ENCODE data around the gene RNF208.

Gene RNF208

GRCh38 chr9:137231372-137232039, 9.5 kb upstream of the RNF208 start:
- H3K4me1 ChIP-seq (ENCODE audit: insufficient read depth, low read length) = peaks cover 2% of the 10 kb centered on the region
- no peak overlapping the region for H3K4me3 ChIP-seq (ENCODE audit: low read length)

GRCh38 chr9:137230705-137231371, 8.8 kb upstream of the RNF208 start, which contains the start of gene SLC34A3:
Gene SLC34A3 (plus strand): TSS chr9:137230901. CDS start chr9:137231703, 802 bp downstream.
- Histone ChIP-seq H3K4me1 (ENCODE audit: insufficient read depth, low read length) (peaks cover 6% of the 10 kb centered on the region), H3K27me3 (ENCODE audit: insufficient read depth, low read length) (peaks cover 3% of the 10 kb centered on the region), H3K4me3 (ENCODE audit: low read length) (no peak within 1 kb of the TSS), H2AFZ (ENCODE audit: low read depth, low read length) (no peak within 1 kb of the TSS), H3K9me3 (ENCODE audit: low read length) (no peaks in the 10 kb centered on the region), H3K36me3 (ENCODE audit: insufficient read depth, low read length) (no peaks in the 10 kb centered on the region)

More at GRCh38 chr9:137231372-137232039, 9.5 kb upstream of the RNF208 start:
- no peak overlapping the region for H2AFZ ChIP-seq (ENCODE audit: low read depth, low read length)
- no peaks in the 10 kb centered on the region for H3K9me3 ChIP-seq (ENCODE audit: low read length)
- H3K36me3 ChIP-seq (ENCODE audit: insufficient read depth, low read length) = no peaks in the 10 kb centered on the region
- H3K27me3 ChIP-seq (ENCODE audit: insufficient read depth, low read length) = peaks cover 3% of the 10 kb centered on the region

- Histone ChIP-seq H3K4me3 (ENCODE audit: low read length) (no peak overlapping the region), H2AFZ (ENCODE audit: low read depth, low read length) (no peak overlapping the region), H3K36me3 (ENCODE audit: insufficient read depth, low read length) (no peaks in the 10 kb centered on the region), H3K27me3 (ENCODE audit: insufficient read depth, low read length) (peaks cover 3% of the 10 kb centered on the region), H3K9me3 (ENCODE audit: low read length) (no peaks in the 10 kb centered on the region), H3K4me1 (ENCODE audit: insufficient read depth, low read length) (peaks cover 6% of the 10 kb centered on the region)
Observed at GRCh38 chr9:137229903-137230704, 8.1 kb upstream of the RNF208 start.

GRCh38 chr9:137228968-137229896, 7.2 kb upstream of the RNF208 start:
- Histone ChIP-seq H3K36me3 (ENCODE audit: insufficient read depth, low read length) (no peaks in the 10 kb centered on the region), H3K4me1 (ENCODE audit: insufficient read depth, low read length) (peaks cover 5% of the 10 kb centered on the region), H3K27me3 (ENCODE audit: insufficient read depth, low read length) (peaks cover 3% of the 10 kb centered on the region), H3K9me3 (ENCODE audit: low read length) (no peaks in the 10 kb centered on the region), H3K4me3 (ENCODE audit: low read length) (no peak overlapping the region), H2AFZ (ENCODE audit: low read depth, low read length) (no peak overlapping the region)

GRCh38 chr9:137228506-137228967, 6.5 kb upstream of the RNF208 start:
- Histone ChIP-seq H2AFZ (ENCODE audit: low read depth, low read length) (no peak overlapping the region), H3K27me3 (ENCODE audit: insufficient read depth, low read length) (peaks cover 3% of the 10 kb centered on the region), H3K4me1 (ENCODE audit: insufficient read depth, low read length) (peaks cover 8% of the 10 kb centered on the region), H3K9me3 (ENCODE audit: low read length) (no peaks in the 10 kb centered on the region), H3K36me3 (ENCODE audit: insufficient read depth, low read length) (no peaks in the 10 kb centered on the region), H3K4me3 (ENCODE audit: low read length) (no peak overlapping the region)

- peaks cover 9% of the 10 kb centered on the region for H3K4me1 ChIP-seq (ENCODE audit: insufficient read depth, low read length)
- H3K27me3 ChIP-seq (ENCODE audit: insufficient read depth, low read length) = peaks cover 3% of the 10 kb centered on the region
- H3K9me3 ChIP-seq (ENCODE audit: low read length) = no peaks in the 10 kb centered on the region
- H3K36me3 ChIP-seq (ENCODE audit: insufficient read depth, low read length) = no peaks in the 10 kb centered on the region
- H2AFZ ChIP-seq (ENCODE audit: low read depth, low read length) = no peak overlapping the region
- no peak overlapping the region for H3K4me3 ChIP-seq (ENCODE audit: low read length)
Observed at GRCh38 chr9:137227853-137228505, 5.9 kb upstream of the RNF208 start.

GRCh38 chr9:137227054-137227852, 5.2 kb upstream of the RNF208 start, which contains the start of gene RNF224:
Gene RNF224 (plus strand): TSS chr9:137227502. CDS start chr9:137228336, 834 bp downstream.
- Histone ChIP-seq H3K4me1 (ENCODE audit: insufficient read depth, low read length) (peaks cover 15% of the 10 kb centered on the region), H3K27me3 (ENCODE audit: insufficient read depth, low read length) (peaks cover 3% of the 10 kb centered on the region), H3K4me3 (ENCODE audit: low read length) (no peak within 1 kb of the TSS)

GRCh38 chr9:137226338-137227053, 4.5 kb upstream of the RNF208 start:
- Histone ChIP-seq H3K27me3 (ENCODE audit: insufficient read depth, low read length) (peaks cover 3% of the 10 kb centered on the region), H3K9me3 (ENCODE audit: low read length) (no peaks in the 10 kb centered on the region), H2AFZ (ENCODE audit: low read depth, low read length) (no peak overlapping the region), H3K4me3 (ENCODE audit: low read length) (no peak overlapping the region), H3K4me1 (ENCODE audit: insufficient read depth, low read length) (peaks cover 15% of the 10 kb centered on the region), H3K36me3 (ENCODE audit: insufficient read depth, low read length) (no peaks in the 10 kb centered on the region)

More at GRCh38 chr9:137227054-137227852, 5.2 kb upstream of the RNF208 start, which contains the start of gene RNF224:
- Histone ChIP-seq H3K36me3 (ENCODE audit: insufficient read depth, low read length) (no peaks in the 10 kb centered on the region), H2AFZ (ENCODE audit: low read depth, low read length) (no peak within 1 kb of the TSS), H3K9me3 (ENCODE audit: low read length) (no peaks in the 10 kb centered on the region)

- Histone ChIP-seq H3K4me1 (ENCODE audit: insufficient read depth, low read length) (peaks cover 15% of the 10 kb centered on the region), H3K36me3 (ENCODE audit: insufficient read depth, low read length) (no peaks in the 10 kb centered on the region), H3K9me3 (ENCODE audit: low read length) (no peaks in the 10 kb centered on the region), H2AFZ (ENCODE audit: low read depth, low read length) (no peak overlapping the region), H3K27me3 (ENCODE audit: insufficient read depth, low read length) (peaks cover 2% of the 10 kb centered on the region), H3K4me3 (ENCODE audit: low read length) (no peak overlapping the region)
Observed at GRCh38 chr9:137225699-137226331, 3.8 kb upstream of the RNF208 start.

GRCh38 chr9:137224830-137225694, 3.0 kb upstream of the RNF208 start, which contains the start of gene CYSRT1:
Gene CYSRT1 (plus strand): TSS chr9:137225174. CDS start chr9:137225622, 448 bp downstream.
- no peaks in the 10 kb centered on the region for H3K36me3 ChIP-seq (ENCODE audit: insufficient read depth, low read length)
- no peaks in the 10 kb centered on the region for H3K27me3 ChIP-seq (ENCODE audit: insufficient read depth, low read length)
- peaks cover 15% of the 10 kb centered on the region for H3K4me1 ChIP-seq (ENCODE audit: insufficient read depth, low read length)
- H3K9me3 ChIP-seq (ENCODE audit: low read length) = no peaks in the 10 kb centered on the region
- peak within 1 kb of the TSS; percentile 90 for H2AFZ ChIP-seq (ENCODE audit: low read depth, low read length)
- H3K4me3 ChIP-seq (ENCODE audit: low read length) = peak within 1 kb of the TSS; percentile 98
